ENCODE data around the gene FBXW5. TPM values are rescaled to one million over a fixed set of nuclear protein-coding genes. Genes with fewer than 3 reads are reported as not detected.

Gene FBXW5
- total and polyA plus RNA-seq, 8 donors = 56.2 to 117 (median 64.1) TPM

DNA sequence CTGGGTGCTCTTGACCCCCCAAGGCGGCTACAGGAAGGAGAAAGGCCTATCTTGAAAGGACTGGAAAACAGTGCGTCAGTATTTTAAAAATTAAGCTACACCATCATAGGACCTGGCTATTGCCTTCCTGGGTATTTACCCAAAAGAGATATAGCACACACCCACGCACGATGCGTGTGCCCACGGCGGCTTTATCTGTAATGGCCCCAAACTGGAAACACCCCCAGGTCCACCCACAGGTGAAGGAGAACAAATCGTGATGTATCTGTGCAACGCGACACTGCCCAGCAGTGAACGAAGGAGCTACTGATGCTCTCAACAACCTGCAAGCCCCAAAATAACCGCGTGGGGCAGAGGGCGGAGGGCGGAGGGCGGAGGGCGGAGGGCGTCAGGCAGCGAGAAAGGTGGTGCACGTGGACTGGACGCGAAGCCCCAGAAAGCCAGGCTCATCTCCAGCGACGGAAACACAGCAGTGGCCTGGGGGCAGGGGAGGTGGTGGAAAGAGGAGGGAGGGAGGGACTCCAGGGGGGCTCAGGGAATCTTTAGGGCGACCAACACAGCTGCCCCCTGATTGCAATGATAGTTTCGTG is 20.4 kb upstream of the FBXW5 start:
- Histone ChIP-seq H3K9me3 (no peaks in the 10 kb centered on the region), H3K27me3 (no peaks in the 10 kb centered on the region), H3K27ac (no peak overlapping the region), H3K4me3 (no peak overlapping the region), H3K36me3 (no peaks in the 10 kb centered on the region), H3K4me1 (peaks cover 0 to 5% (median 4%) of the 10 kb centered on the region in 3 donors)
- ATAC-seq (no peak), FAIRE-seq (no peak), DNase-seq (no peak)
- 78 to 85% methylated on average over 26 of the region's 26 CpGs for WGBS, 2 donors
- TF ChIP-seq, protein P1, sequence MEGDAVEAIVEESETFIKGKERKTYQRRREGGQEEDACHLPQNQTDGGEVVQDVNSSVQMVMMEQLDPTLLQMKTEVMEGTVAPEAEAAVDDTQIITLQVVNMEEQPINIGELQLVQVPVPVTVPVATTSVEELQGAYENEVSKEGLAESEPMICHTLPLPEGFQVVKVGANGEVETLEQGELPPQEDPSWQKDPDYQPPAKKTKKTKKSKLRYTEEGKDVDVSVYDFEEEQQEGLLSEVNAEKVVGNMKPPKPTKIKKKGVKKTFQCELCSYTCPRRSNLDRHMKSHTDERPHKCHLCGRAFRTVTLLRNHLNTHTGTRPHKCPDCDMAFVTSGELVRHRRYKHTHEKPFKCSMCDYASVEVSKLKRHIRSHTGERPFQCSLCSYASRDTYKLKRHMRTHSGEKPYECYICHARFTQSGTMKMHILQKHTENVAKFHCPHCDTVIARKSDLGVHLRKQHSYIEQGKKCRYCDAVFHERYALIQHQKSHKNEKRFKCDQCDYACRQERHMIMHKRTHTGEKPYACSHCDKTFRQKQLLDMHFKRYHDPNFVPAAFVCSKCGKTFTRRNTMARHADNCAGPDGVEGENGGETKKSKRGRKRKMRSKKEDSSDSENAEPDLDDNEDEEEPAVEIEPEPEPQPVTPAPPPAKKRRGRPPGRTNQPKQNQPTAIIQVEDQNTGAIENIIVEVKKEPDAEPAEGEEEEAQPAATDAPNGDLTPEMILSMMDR (IDR thresholded peaks at IDR 0.05) = no peak
- intact Hi-C loops (cut with DNase I) = loop anchor here in 1 of 3 donors (5.0 kb wide), 1 partner anchor 57 kb away; no protein-coding TSS in a partner anchor

DNA sequence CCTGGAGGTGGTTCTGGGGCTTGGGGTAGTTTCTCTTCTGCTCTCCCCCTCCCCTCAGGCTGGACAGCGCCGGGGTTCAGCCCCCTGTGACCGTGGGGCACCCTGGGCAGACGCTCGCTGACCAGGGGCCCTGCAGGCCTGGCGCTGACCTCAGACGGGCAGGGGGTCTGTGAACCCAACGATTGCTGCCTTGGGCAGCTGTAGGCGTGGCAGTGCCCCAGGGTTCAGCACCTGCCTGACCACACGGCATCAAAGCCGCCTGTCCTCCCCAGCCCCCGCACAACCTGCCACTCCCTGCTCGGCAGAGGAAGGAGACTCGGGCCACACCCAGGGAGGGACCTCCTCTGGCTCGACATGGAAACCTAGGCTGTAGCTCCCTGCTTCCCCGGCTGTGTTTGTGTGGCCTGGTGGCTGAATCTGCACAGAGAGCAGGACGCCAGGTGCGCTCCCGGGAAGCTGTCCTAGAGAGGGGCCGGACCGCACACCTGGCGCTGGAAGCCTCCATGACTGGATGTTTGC is 19.7 kb upstream of the FBXW5 start:
- 70 to 76% methylated on average over 21 to 22 of the region's 22 CpGs for WGBS, 2 donors
- no peak for ATAC-seq
- FAIRE-seq = no peak
- TF ChIP-seq, protein P1 (IDR thresholded peaks at IDR 0.05) = no peak
- no peak overlapping the region for H3K27ac ChIP-seq
- no peaks in the 10 kb centered on the region for H3K36me3 ChIP-seq
- H3K27me3 ChIP-seq = no peaks in the 10 kb centered on the region
- peaks cover 0 to 5% (median 4%) of the 10 kb centered on the region in 3 donors for H3K4me1 ChIP-seq
- intact Hi-C loops (cut with DNase I) = loop anchor here in 1 of 3 donors (5.0 kb wide), 1 partner anchor 58 kb away; no protein-coding TSS in a partner anchor
- DNase-seq = no peak
- no peaks in the 10 kb centered on the region for H3K9me3 ChIP-seq
- no peak overlapping the region for H3K4me3 ChIP-seq

DNA sequence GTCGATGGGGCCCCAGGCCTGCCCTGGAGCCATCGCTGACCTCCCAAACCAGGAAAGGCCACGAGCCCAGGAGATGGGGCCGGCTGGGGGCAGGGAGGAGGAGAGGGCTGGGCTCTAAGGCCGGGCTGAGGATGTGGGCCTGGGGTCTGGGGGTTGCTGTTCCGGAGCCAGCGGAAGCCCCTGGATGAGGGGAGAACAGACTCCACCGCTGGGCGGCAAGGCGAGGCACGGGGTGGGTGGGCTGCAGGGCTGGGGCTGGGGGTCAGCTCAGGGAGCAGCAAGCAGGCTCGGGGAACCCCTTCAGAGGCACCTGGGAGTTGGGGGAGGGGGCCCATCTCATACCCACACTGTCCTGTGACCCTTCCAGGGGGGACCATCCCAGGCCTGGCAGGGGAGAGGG is 19.2 kb upstream of the FBXW5 start:
- H3K27me3 ChIP-seq = no peaks in the 10 kb centered on the region
- intact Hi-C loops (cut with DNase I) = loop anchor here in 1 of 3 donors (5.0 kb wide), 1 partner anchor 59 kb away; no protein-coding TSS in a partner anchor
- H3K27ac ChIP-seq = no peak overlapping the region
- peaks cover 0 to 5% (median 4%) of the 10 kb centered on the region in 3 donors for H3K4me1 ChIP-seq
- FAIRE-seq = no peak
- WGBS, 2 donors = 83 to 84% methylated on average over 12 of the region's 12 CpGs
- TF ChIP-seq, protein P1 (IDR thresholded peaks at IDR 0.05) = no peak
- no peak overlapping the region for H3K4me3 ChIP-seq
- no peak for ATAC-seq
- H3K36me3 ChIP-seq = no peaks in the 10 kb centered on the region
- no peaks in the 10 kb centered on the region for H3K9me3 ChIP-seq
- no peak for DNase-seq

DNA sequence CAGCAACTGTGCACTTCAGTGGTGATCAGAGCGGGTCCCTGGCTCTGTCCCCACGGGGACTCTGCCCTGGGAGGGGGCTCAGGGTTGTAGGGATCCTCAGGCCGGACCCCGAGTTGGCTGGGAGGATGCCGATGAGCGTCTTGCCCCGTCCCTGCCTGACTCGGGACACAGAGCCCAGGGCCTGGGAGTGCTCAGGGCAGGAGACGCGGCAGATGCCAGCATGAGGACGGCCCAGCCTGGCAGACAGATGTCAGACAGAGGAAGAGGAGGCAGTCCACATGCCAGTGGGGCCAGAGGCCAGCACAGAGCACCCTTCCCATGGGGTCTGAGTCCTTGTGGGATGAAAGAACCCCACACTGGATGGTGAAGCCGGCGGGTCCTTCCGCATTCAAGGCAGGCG is 18.8 kb upstream of the FBXW5 start:
- FAIRE-seq = no peak
- Histone ChIP-seq H3K27ac (no peak overlapping the region), H3K4me1 (peaks cover 0 to 5% (median 4%) of the 10 kb centered on the region in 3 donors), H3K9me3 (no peaks in the 10 kb centered on the region), H3K36me3 (no peaks in the 10 kb centered on the region), H3K27me3 (no peaks in the 10 kb centered on the region), H3K4me3 (no peak overlapping the region)
- intact Hi-C loops (cut with DNase I) = loop anchor here in 1 of 3 donors (5.0 kb wide), 1 partner anchor 59 kb away; no protein-coding TSS in a partner anchor
- DNase-seq = no peak
- 89 to 92% methylated on average over 15 of the region's 15 CpGs for WGBS, 2 donors
- TF ChIP-seq, protein P1 (IDR thresholded peaks at IDR 0.05) = no peak
- no peak for ATAC-seq
